ENCODE results near the gene RPS21. TPM values are rescaled to one million over a fixed set of nuclear protein-coding genes. Genes with fewer than 3 reads are reported as not detected.

RPS21 gene
- total RNA-seq, 1 experiment from 2014 or later = 4,496 TPM

DNA sequence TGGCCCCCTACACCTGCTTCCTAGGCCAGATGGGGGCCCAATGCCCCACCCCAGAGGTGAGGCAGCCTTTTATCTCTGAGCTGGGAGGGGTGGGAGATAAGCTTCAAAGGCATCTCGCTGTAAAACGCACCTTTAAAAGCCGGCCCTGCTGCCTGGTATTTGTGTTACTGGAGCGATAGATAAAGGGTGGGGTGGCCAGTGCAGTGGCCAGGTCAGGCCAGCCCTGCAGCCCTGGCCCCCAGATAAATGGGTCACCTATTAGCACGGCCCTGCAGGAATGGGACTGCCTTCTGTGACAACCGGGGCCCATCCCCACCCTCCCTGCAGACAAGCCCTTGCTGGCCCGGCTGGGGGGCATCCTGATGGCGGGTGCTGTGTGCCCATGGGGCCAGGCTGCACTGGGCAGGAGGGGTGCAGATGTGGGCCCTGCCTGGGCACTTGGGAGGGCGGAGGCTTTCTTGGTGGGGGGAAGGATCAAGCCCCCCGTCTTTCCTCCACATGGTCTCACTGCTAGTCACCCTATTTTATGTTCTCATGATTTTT is 43.5 kb downstream of the RPS21 start:
- Histone ChIP-seq H3K27me3 (replicated peaks; ENCODE audit: control insufficient read depth, insufficient read depth, low read length) (no peaks in the 10 kb centered on the region), H3K9me3 (no peaks in the 10 kb centered on the region), H3K4me3 (ENCODE audit: low read depth, low read length) (peak overlapping the region; percentile 15), H3K36me3 (ENCODE audit: control insufficient read depth, insufficient read depth, low read length) (peaks cover 3% of the 10 kb centered on the region; the same call in 1 of the 2 replicates), H3K4me1 (peaks cover 83% of the 10 kb centered on the region)
- Mint-ChIP-seq H3K9me3 (ENCODE audit: unreplicated experiment) (no peaks in the 10 kb centered on the region), H3K4me3 (ENCODE audit: unreplicated experiment) (peak overlapping the region; percentile 69), H3K36me3 (ENCODE audit: insufficient read depth, unreplicated experiment) (peaks cover 63% of the 10 kb centered on the region), H3K27ac (ENCODE audit: unreplicated experiment) (peak overlapping the region; percentile 88), H3K27me3 (ENCODE audit: insufficient read depth, unreplicated experiment) (no peaks in the 10 kb centered on the region), H3K4me1 (ENCODE audit: low read depth, unreplicated experiment) (peaks cover 84% of the 10 kb centered on the region)
- TF ChIP-seq CTCF (IDR thresholded peaks at IDR 0.05; ENCODE audit: insufficient read depth in 1 of 2, low read depth in 1 of 2, low read length in 1 of 2, severe bottlenecking in 1 of 2, unreplicated experiment in 1 of 2) = no peak
- POLR2A ChIA-PET = interaction anchor here (0.6 to 1.6 kb wide), 7 partner anchors 15 to 366 kb away, joined by 3 to 8 read pairs (median 4); partner anchors contain the start of genes MRGBP and RPS21
- CTCF ChIA-PET = interaction anchor here (0.5 to 2.7 kb wide), 17 partner anchors 9 to 364 kb away, joined by 3 to 18 read pairs (median 5); no protein-coding TSS in a partner anchor
- BruUV-seq (replicated peaks) = no TSS peak
- DNase-seq = peak; percentile 99 to 100
- intact Hi-C loops (cut with micrococcal nuclease; ENCODE audit: unreplicated experiment) = loop anchor here (1.0 to 2.0 kb wide), 5 partner anchors 18 to 186 kb away; no protein-coding TSS in a partner anchor

GRCh38 chr20:62430866-62431447 is 44.1 kb downstream of the RPS21 start:
- ChIA-PET POLR2A (interaction anchor here (0.6 to 1.6 kb wide), 8 partner anchors 14 to 385 kb away, joined by 3 to 10 read pairs (median 4); partner anchors contain the start of genes MRGBP and RPS21), CTCF (interaction anchor here (0.5 to 2.7 kb wide), 16 partner anchors 8 to 363 kb away, joined by 3 to 18 read pairs (median 5); no protein-coding TSS in a partner anchor)
- BruUV-seq (replicated peaks) = no TSS peak
- peak overlapping the region; percentile 88 for H3K27ac Mint-ChIP-seq (ENCODE audit: unreplicated experiment)
- H3K27me3 Mint-ChIP-seq (ENCODE audit: insufficient read depth, unreplicated experiment) = no peaks in the 10 kb centered on the region
- TF ChIP-seq CTCF (IDR thresholded peaks at IDR 0.05; ENCODE audit: insufficient read depth in 1 of 2, low read depth in 1 of 2, low read length in 1 of 2, severe bottlenecking in 1 of 2, unreplicated experiment in 1 of 2) = no peak
- Histone ChIP-seq H3K27me3 (replicated peaks; ENCODE audit: control insufficient read depth, insufficient read depth, low read length) (no peaks in the 10 kb centered on the region), H3K4me3 (ENCODE audit: low read depth, low read length) (peak overlapping the region; percentile 15), H3K36me3 (ENCODE audit: control insufficient read depth, insufficient read depth, low read length) (peaks cover 3% of the 10 kb centered on the region; the same call in 1 of the 2 replicates), H3K4me1 (peaks cover 82% of the 10 kb centered on the region), H3K9me3 (no peaks in the 10 kb centered on the region)
- peak; percentile 94 to 99 for DNase-seq
- peaks cover 57% of the 10 kb centered on the region for H3K36me3 Mint-ChIP-seq (ENCODE audit: insufficient read depth, unreplicated experiment)
- peaks cover 82% of the 10 kb centered on the region for H3K4me1 Mint-ChIP-seq (ENCODE audit: low read depth, unreplicated experiment)
- intact Hi-C loops (cut with micrococcal nuclease; ENCODE audit: unreplicated experiment) = loop anchor here (1.0 to 2.0 kb wide), 5 partner anchors 18 to 186 kb away; no protein-coding TSS in a partner anchor
- H3K4me3 Mint-ChIP-seq (ENCODE audit: unreplicated experiment) = peak overlapping the region; percentile 69
- H3K9me3 Mint-ChIP-seq (ENCODE audit: unreplicated experiment) = no peaks in the 10 kb centered on the region

DNA sequence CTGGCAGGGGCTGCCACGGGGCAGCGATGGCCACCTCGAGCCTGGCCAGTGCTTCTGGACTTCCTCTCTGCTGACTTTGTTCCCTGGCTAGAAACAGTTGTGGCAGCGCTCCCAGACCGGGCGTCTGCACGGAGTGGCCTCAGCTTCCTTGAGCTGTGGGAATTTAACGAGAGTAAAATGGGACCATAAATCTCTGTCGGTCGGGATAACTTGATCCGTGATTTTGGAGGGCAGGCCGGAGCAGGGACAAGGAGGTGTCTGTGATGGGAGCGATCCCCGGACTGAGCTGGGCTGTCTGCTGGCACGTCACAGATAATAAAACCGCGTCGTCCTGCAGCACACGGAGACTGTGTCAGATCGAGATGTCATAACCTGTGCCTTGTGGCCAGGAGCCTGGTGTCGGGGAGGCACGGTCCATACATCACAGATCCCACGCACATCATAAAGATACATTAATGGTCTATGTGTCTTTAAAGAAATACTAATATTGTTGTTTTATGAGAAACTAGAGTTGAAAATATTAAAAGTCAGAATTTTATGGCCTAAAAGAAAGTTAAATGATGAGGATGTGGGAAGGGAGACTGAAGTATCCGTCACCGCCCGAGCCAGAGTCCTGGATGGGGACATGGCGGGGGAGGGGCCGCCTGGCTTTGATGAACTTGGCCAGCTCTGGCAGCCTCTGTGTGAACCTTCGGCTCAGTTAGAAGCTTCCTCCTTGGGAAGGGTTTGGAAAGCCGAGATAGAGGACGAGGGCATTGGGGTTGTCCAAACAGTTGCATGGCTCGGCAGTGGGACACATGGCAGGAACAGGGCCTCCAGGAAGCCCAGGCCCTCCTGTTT is 47.0 kb downstream of the RPS21 start:
- Histone ChIP-seq H3K9me3 (no peaks in the 10 kb centered on the region), H3K4me3 (ENCODE audit: low read depth, low read length) (no peak overlapping the region), H3K36me3 (ENCODE audit: control insufficient read depth, insufficient read depth, low read length) (no peaks in the 10 kb centered on the region), H3K4me1 (peaks cover 69% of the 10 kb centered on the region), H3K27me3 (replicated peaks; ENCODE audit: control insufficient read depth, insufficient read depth, low read length) (no peaks in the 10 kb centered on the region)
- POLR2A ChIA-PET = no interaction called here
- CTCF ChIA-PET = no interaction called here
- Mint-ChIP-seq H3K27me3 (ENCODE audit: insufficient read depth, unreplicated experiment) (no peaks in the 10 kb centered on the region), H3K9me3 (ENCODE audit: unreplicated experiment) (no peaks in the 10 kb centered on the region), H3K36me3 (ENCODE audit: insufficient read depth, unreplicated experiment) (peaks cover 34% of the 10 kb centered on the region), H3K4me3 (ENCODE audit: unreplicated experiment) (no peak overlapping the region), H3K27ac (ENCODE audit: unreplicated experiment) (peak overlapping the region; percentile 88), H3K4me1 (ENCODE audit: low read depth, unreplicated experiment) (peaks cover 77% of the 10 kb centered on the region)
- TF ChIP-seq CTCF (IDR thresholded peaks at IDR 0.05; ENCODE audit: insufficient read depth in 1 of 2, low read depth in 1 of 2, low read length in 1 of 2, severe bottlenecking in 1 of 2, unreplicated experiment in 1 of 2) = no peak
- DNase-seq = no peak
- no TSS peak for BruUV-seq (replicated peaks)
- intact Hi-C loops (cut with micrococcal nuclease; ENCODE audit: unreplicated experiment) = no loop called here

All from Caco-2 (cell line).